Measurements from ENCODE around the gene CCDC146.
"Not testable (repeated sequence)": the region's sequence is repeated elsewhere in the genome, so short reads cannot be mapped to it uniquely, and the experiment has no call there.

DNA sequence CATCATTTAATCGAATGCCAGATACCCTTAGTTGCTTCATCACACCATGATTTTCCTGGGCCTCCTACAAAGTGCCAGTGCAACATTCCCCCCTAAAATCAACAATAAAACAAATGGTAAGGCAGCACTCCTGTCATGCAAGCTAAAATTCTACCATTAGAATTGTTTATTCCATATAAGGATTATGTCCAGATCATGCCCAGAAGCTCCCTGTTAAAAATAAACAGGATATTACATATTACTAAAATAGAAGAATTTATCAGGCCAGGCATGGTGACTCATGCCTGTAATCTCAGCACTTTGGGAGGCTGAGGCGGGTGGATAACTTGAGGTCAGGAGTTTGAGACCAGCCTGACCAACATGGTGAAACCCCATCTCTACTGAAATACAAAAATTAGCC, 153.2 kb downstream of the CCDC146 start:
- TF ChIP-seq, protein P1, sequence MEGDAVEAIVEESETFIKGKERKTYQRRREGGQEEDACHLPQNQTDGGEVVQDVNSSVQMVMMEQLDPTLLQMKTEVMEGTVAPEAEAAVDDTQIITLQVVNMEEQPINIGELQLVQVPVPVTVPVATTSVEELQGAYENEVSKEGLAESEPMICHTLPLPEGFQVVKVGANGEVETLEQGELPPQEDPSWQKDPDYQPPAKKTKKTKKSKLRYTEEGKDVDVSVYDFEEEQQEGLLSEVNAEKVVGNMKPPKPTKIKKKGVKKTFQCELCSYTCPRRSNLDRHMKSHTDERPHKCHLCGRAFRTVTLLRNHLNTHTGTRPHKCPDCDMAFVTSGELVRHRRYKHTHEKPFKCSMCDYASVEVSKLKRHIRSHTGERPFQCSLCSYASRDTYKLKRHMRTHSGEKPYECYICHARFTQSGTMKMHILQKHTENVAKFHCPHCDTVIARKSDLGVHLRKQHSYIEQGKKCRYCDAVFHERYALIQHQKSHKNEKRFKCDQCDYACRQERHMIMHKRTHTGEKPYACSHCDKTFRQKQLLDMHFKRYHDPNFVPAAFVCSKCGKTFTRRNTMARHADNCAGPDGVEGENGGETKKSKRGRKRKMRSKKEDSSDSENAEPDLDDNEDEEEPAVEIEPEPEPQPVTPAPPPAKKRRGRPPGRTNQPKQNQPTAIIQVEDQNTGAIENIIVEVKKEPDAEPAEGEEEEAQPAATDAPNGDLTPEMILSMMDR (IDR thresholded peaks at IDR 0.05), result not testable (repeated sequence)
- not testable (repeated sequence) for TF ChIP-seq POLR2A (IDR thresholded peaks at IDR 0.05)
